OCI-LY1 (cell line): Measurements from ENCODE around the gene TMEM131.
A peak's percentile ranks its signal among the peaks of the same experiment; 100 is the strongest.

Source experiments
- H2AFZ ChIP-seq: fragments of 200-600 bp; sonication (generic), shearing (Covaris generic); 2 replicates; pipeline ENCODE4 v1.6.0; 2014; ENCODE audit warnings: antibody characterized with exemption, mild to moderate bottlenecking, low read length
- H3F3A ChIP-seq: fragments of 200-600 bp; sonication (generic), shearing (Covaris generic); 2 replicates; pipeline ENCODE4 v1.6.0; 2014; ENCODE audit warnings: mild to moderate bottlenecking, antibody characterized with exemption, low read length, moderate library complexity; ENCODE audit not compliant: insufficient read depth
- H3K27ac ChIP-seq: fragments of 200-600 bp; sonication (generic); 2 replicates; pipeline ENCODE4 v1.5.1; 2014; ENCODE audit warnings: low read length, mixed run types, mild to moderate bottlenecking, low read depth; ENCODE audit not compliant: poor library complexity, severe bottlenecking
- H3K27me3 ChIP-seq: fragments of 200-600 bp; sonication (generic); 2 replicates; pipeline ENCODE4 v1.6.0; 2014; ENCODE audit warnings: antibody characterized with exemption, mild to moderate bottlenecking, low read length, moderate library complexity; ENCODE audit not compliant: insufficient read depth
- H3K36me3 ChIP-seq: fragments of 200-600 bp; sonication (generic); 2 replicates; pipeline ENCODE4 v1.6.1; 2014; ENCODE audit warnings: mild to moderate bottlenecking, antibody characterized with exemption, low read length, moderate library complexity, mixed read lengths; ENCODE audit not compliant: insufficient read depth
- H3K4me1 ChIP-seq: fragments of 200-600 bp; sonication (generic); 2 replicates; pipeline ENCODE4 v1.5.1; 2014; ENCODE audit warnings: mild to moderate bottlenecking, low read length, moderate library complexity; ENCODE audit not compliant: insufficient read depth, severe bottlenecking
- H3K4me2 ChIP-seq: fragments of 200-600 bp; sonication (generic), shearing (Covaris generic); 2 replicates; pipeline ENCODE4 v1.6.1; 2014; ENCODE audit warnings: low read length
- H3K4me3 ChIP-seq: fragments of 200-600 bp; sonication (generic); 2 replicates; pipeline ENCODE4 v1.5.1; 2014; ENCODE audit warnings: low read length, low read depth, mild to moderate bottlenecking, mixed read lengths; ENCODE audit not compliant: poor library complexity, severe bottlenecking
- H3K79me2 ChIP-seq: fragments of 200-600 bp; shearing (Covaris generic); 2 replicates; pipeline ENCODE4 v1.6.1; 2016; ENCODE audit warnings: mixed run types, low read length, mixed read lengths; ENCODE audit not compliant: insufficient read depth
- H3K9ac ChIP-seq: fragments of 200-600 bp; sonication (generic), shearing (Covaris generic); 2 replicates; pipeline ENCODE4 v1.6.1; 2014; ENCODE audit warnings: mild to moderate bottlenecking, low read length, mixed read lengths
- H3K9me2 ChIP-seq: fragments of 200-600 bp; sonication (generic), shearing (Covaris generic); 2 replicates; pipeline ENCODE4 v1.6.1; 2014; ENCODE audit warnings: low read depth, mild to moderate bottlenecking, low read length, mixed read lengths
- H3K9me3 ChIP-seq: fragments of 200-600 bp; shearing (Covaris generic); 2 replicates; pipeline ENCODE4 v1.6.1; 2014; ENCODE audit warnings: low read length, mixed read lengths
- H4K20me1 ChIP-seq: fragments of 200-600 bp; sonication (generic), shearing (Covaris generic); 2 replicates; pipeline ENCODE4 v1.6.0; 2016; ENCODE audit warnings: mild to moderate bottlenecking, low read length; ENCODE audit not compliant: insufficient read depth
- CTCF ChIP-seq: fragments of 200-600 bp; sonication (generic), shearing (Covaris generic); IDR thresholded peaks from 2 replicates; pipeline ENCODE4 v1.5.1; 2017; ENCODE audit warnings: mild to moderate bottlenecking, antibody characterized with exemption, low read length, moderate library complexity, mixed read lengths
- EZH2 ChIP-seq: fragments of 200-600 bp; sonication (generic), shearing (Covaris generic); IDR thresholded peaks from 2 replicates; pipeline ENCODE4 v1.8.0; 2017; ENCODE audit warnings: borderline replicate concordance, mixed run types, mild to moderate bottlenecking, antibody characterized with exemption, low read length, moderate library complexity, mixed read lengths

TMEM131 gene

DNA sequence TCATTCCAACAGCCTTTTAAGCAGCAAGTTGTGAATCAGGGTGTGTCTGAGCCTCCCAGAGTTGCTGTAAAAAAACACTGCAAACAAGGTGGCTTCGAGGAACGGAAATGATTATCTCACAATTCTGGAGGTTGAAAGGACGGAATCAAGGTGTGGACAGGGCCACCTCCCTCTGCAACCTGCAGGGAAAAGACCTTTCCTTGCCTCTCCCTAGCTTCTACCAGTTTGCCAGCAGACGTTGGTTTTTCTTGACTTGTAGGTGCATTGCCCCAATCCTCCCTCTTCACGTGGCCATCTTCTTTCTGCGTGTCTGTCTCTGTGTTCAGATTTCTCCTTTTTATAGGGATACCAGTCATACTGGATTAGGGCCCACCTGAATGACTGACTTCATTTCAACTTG lies 24.8 kb upstream of the TMEM131 start:
- Histone ChIP-seq H3K27me3 (no peaks in the 10 kb centered on the region), H3K9ac (no peak overlapping the region), H3K27ac (no peak overlapping the region), H3K9me2 (no peaks in the 10 kb centered on the region), H3K4me3 (no peak overlapping the region), H3K36me3 (no peaks in the 10 kb centered on the region), H2AFZ (no peak overlapping the region), H3K79me2 (no peaks in the 10 kb centered on the region), H3K4me2 (no peak overlapping the region), H3K4me1 (peaks cover 20% of the 10 kb centered on the region), H3K9me3 (0 out of 2 replicates have a peak, but pooled peaks cover 3% of the 10 kb centered on the region), H4K20me1 (no peaks in the 10 kb centered on the region), H3F3A (0 out of 2 replicates have a peak, but pooled peaks cover 3% of the 10 kb centered on the region)
- TF ChIP-seq CTCF (no peak), EZH2 (no peak)

- Histone ChIP-seq H3K4me2 (no peak overlapping the region), H3K4me3 (no peak overlapping the region), H3K9ac (no peak overlapping the region), H3K27me3 (no peaks in the 10 kb centered on the region), H4K20me1 (no peaks in the 10 kb centered on the region), H3K27ac (no peak overlapping the region), H3K36me3 (no peaks in the 10 kb centered on the region), H3F3A (0 out of 2 replicates have a peak, but pooled peaks cover 3% of the 10 kb centered on the region), H3K4me1 (peaks cover 47% of the 10 kb centered on the region), H3K9me2 (no peaks in the 10 kb centered on the region), H3K9me3 (0 out of 2 replicates have a peak, but pooled peaks cover 3% of the 10 kb centered on the region), H3K79me2 (no peaks in the 10 kb centered on the region), H2AFZ (no peak overlapping the region)
- TF ChIP-seq CTCF (no peak), EZH2 (no peak)
These were observed 21.3 kb upstream of the TMEM131 start for GRCh38 chr2:98016908-98017670.

DNA sequence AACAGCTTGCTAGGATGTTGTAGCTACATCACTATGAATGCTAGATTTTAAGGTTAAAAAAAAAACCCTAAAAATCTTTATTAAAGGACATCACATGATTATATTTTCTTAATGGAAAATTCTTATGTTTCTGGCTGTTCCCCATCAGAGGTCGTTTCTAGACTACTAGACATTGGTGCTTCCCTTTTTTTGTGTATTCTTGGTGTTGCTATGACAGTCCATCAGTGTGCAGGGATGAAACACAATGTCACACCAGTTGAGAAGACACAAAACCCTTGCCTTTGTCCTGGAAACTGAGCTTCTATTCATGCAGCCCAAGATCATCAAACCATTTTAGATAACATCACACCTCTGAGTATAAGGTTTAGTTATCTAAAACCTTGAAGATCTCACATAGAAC lies 19.9 kb upstream of the TMEM131 start:
- H3K27me3 ChIP-seq = no peaks in the 10 kb centered on the region
- H3K9me3 ChIP-seq = 0 out of 2 replicates have a peak, but pooled peaks cover 3% of the 10 kb centered on the region
- no peaks in the 10 kb centered on the region for H4K20me1 ChIP-seq
- no peaks in the 10 kb centered on the region for H3K36me3 ChIP-seq
- no peaks in the 10 kb centered on the region for H3K9me2 ChIP-seq
- no peak overlapping the region for H2AFZ ChIP-seq
- no peak overlapping the region; the same call in 1 of the 2 replicates for H3K9ac ChIP-seq
- H3F3A ChIP-seq = 0 out of 2 replicates have a peak, but pooled peaks cover 3% of the 10 kb centered on the region
- no peak overlapping the region for H3K4me3 ChIP-seq
- H3K4me1 ChIP-seq = peaks cover 61% of the 10 kb centered on the region
- H3K4me2 ChIP-seq = no peak overlapping the region
- TF ChIP-seq EZH2 (no peak), CTCF (no peak)
- H3K79me2 ChIP-seq = no peaks in the 10 kb centered on the region
- H3K27ac ChIP-seq = peak overlapping the region; percentile 53
